Calu3 (cell line): ENCODE data around the gene FAM50B. TPM values are rescaled to one million over a fixed set of nuclear protein-coding genes. Genes with fewer than 3 reads are reported as not detected.

Experiments used
- BruUV-seq: library from RNA; stranded (reverse); fragments of 400-500 nt; replicated peaks from 2 replicates; lab custom pipeline; 2021; lab: Mats Ljungman, UMichigan
- CTCF ChIA-PET: fragments of 300-600 bp; sonication (Branson Sonifier 250); formaldehyde crosslinking; loops from one replicate; lab custom pipeline; 2022; ENCODE audit warnings: antibody characterized with exemption; lab: Charles Lee
- DNase-seq: peaks from one replicate; pipeline ENCODE4 v3.0.0; 2022
- H3K27ac Mint-ChIP-seq: one replicate; pipeline ENCODE4 v1.8.0; 2022; ENCODE audit warnings: mixed read lengths; ENCODE audit not compliant: unreplicated experiment
- H3K27me3 Mint-ChIP-seq: one replicate; pipeline ENCODE4 v1.8.0; 2022; ENCODE audit warnings: mixed read lengths; ENCODE audit not compliant: unreplicated experiment
- H3K36me3 Mint-ChIP-seq: one replicate; pipeline ENCODE4 v1.8.0; 2022; ENCODE audit warnings: mild to moderate bottlenecking, moderate library complexity, mixed read lengths; ENCODE audit not compliant: insufficient read depth, unreplicated experiment
- H3K4me1 Mint-ChIP-seq: one replicate; pipeline ENCODE4 v1.8.0; 2022; ENCODE audit warnings: mild to moderate bottlenecking, low read depth, mixed read lengths; ENCODE audit not compliant: unreplicated experiment
- H3K4me3 Mint-ChIP-seq: one replicate; pipeline ENCODE4 v1.8.0; 2022; ENCODE audit warnings: mild to moderate bottlenecking, low read depth, moderate library complexity, mixed read lengths; ENCODE audit not compliant: unreplicated experiment
- H3K9me3 Mint-ChIP-seq: one replicate; pipeline ENCODE4 v1.8.0; 2022; ENCODE audit warnings: low read depth, mixed read lengths; ENCODE audit not compliant: unreplicated experiment
- intact Hi-C: fragments of 100-400 bp; cut with micrococcal nuclease; formaldehyde crosslinking; loops from one replicate; pipeline ENCODE4 v1.10.0; 2022; ENCODE audit not compliant: unreplicated experiment
- total RNA-seq: library from RNA; stranded (reverse); gene quantifications from 2 replicates; pipeline ENCODE4 v1.2.3, GENCODE V29; 2022
- TF ChIP-seq, protein P1 (sequence below): fragments of 200-600 bp; IDR thresholded peaks from one replicate; pipeline ENCODE4 v1.8.0; 2022; ENCODE audit warnings: antibody characterized with exemption; ENCODE audit not compliant: unreplicated experiment

The FAM50B gene
- total RNA-seq, 1 experiment from 2014 or later = 5.8 TPM

DNA sequence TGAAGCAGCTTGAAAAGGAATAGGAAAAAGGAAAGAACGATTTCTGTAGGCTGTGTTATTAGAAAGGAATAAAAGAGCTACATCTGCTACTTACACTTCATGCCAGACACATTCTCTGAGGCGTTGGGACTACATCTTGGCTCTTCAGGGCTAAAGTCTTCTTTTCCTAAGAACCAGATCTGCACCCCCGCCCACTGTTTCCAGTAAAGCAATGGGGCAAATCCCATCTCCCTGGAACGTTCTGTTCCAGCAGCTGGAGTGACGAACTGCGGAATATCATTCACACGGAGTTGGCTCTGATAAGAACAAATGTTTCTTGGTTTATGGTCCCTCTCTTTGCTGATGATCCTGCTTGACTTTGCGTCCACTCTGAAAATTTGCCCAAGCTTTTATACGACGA is 26.9 kb downstream of the FAM50B start:
- intact Hi-C loops = no loop called here
- H3K27ac Mint-ChIP-seq = no peak overlapping the region
- CTCF ChIA-PET = interaction anchor here (1.0 kb wide), 1 partner anchor 41 kb away, joined by 3 read pairs; no protein-coding TSS in a partner anchor
- H3K4me3 Mint-ChIP-seq = no peak overlapping the region
- H3K27me3 Mint-ChIP-seq = no peaks in the 10 kb centered on the region
- TF ChIP-seq, protein P1, sequence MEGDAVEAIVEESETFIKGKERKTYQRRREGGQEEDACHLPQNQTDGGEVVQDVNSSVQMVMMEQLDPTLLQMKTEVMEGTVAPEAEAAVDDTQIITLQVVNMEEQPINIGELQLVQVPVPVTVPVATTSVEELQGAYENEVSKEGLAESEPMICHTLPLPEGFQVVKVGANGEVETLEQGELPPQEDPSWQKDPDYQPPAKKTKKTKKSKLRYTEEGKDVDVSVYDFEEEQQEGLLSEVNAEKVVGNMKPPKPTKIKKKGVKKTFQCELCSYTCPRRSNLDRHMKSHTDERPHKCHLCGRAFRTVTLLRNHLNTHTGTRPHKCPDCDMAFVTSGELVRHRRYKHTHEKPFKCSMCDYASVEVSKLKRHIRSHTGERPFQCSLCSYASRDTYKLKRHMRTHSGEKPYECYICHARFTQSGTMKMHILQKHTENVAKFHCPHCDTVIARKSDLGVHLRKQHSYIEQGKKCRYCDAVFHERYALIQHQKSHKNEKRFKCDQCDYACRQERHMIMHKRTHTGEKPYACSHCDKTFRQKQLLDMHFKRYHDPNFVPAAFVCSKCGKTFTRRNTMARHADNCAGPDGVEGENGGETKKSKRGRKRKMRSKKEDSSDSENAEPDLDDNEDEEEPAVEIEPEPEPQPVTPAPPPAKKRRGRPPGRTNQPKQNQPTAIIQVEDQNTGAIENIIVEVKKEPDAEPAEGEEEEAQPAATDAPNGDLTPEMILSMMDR = no peak
- H3K4me1 Mint-ChIP-seq = peaks cover 11% of the 10 kb centered on the region
- H3K9me3 Mint-ChIP-seq = no peaks in the 10 kb centered on the region
- H3K36me3 Mint-ChIP-seq = no peaks in the 10 kb centered on the region
- no TSS peak for BruUV-seq
- no peak for DNase-seq

DNA sequence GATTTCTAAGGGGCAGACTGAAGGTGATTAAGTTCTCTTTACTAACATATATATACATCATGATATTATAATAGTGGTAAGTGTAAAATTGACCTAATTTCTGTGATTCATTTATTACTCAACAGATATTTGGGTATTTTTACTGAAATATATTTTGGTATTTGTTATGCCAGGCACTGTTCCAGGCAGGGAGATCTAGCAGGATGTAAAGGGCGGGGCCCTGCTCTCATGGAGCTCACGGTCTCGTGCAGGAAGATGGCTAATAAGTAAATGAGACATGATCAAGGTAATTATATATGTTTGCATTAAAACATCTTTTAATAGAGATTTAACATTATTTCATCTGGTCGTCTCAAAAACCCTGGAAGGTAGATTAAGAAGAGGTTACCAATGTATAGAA is 27.7 kb downstream of the FAM50B start:
- DNase-seq = no peak
- intact Hi-C loops = no loop called here
- peaks cover 7% of the 10 kb centered on the region for H3K4me1 Mint-ChIP-seq
- no peaks in the 10 kb centered on the region for H3K9me3 Mint-ChIP-seq
- no peaks in the 10 kb centered on the region for H3K36me3 Mint-ChIP-seq
- no TSS peak for BruUV-seq
- H3K4me3 Mint-ChIP-seq = no peak overlapping the region
- no peak overlapping the region for H3K27ac Mint-ChIP-seq
- H3K27me3 Mint-ChIP-seq = no peaks in the 10 kb centered on the region
- TF ChIP-seq, protein P1 = no peak
- CTCF ChIA-PET = interaction anchor here (0.7 to 1.0 kb wide), 2 partner anchors 9 to 41 kb away, joined by 3 read pairs; no protein-coding TSS in a partner anchor

DNA sequence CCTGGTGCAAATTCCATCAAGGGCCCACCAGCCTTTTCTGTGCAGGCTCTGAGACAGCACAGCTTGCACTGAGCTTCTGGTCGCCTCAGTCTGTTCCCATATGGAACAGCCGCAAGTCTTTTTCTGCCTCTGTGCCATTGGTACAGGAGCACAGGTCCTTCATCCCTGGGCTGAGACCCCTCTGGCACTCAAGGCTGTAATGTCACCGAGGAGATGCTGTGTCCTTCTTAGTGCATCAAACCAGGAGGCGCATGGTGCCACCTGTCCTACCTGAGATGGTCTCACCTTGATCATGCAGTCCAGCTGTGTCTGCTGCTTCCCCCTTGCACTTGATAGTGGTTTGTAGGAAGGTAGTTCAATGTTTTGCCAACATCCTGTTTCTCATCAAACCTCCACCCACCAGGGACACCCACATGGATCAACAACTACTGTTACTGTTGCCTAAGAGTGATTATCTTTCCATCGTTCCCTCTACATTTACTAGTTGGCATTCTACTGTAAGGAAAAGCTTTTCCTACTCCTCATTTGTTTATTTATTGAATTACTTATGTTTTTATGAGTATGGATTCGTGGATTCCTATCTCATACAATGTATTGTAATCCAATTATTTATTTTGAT is 29.0 kb downstream of the FAM50B start:
- Mint-ChIP-seq H3K4me1 (no peaks in the 10 kb centered on the region), H3K9me3 (no peaks in the 10 kb centered on the region), H3K27me3 (no peaks in the 10 kb centered on the region), H3K36me3 (no peaks in the 10 kb centered on the region), H3K4me3 (no peak overlapping the region), H3K27ac (no peak overlapping the region)
- no peak for DNase-seq
- TF ChIP-seq, protein P1 = no peak
- no TSS peak for BruUV-seq
- intact Hi-C loops = no loop called here
- CTCF ChIA-PET = no interaction called here

DNA sequence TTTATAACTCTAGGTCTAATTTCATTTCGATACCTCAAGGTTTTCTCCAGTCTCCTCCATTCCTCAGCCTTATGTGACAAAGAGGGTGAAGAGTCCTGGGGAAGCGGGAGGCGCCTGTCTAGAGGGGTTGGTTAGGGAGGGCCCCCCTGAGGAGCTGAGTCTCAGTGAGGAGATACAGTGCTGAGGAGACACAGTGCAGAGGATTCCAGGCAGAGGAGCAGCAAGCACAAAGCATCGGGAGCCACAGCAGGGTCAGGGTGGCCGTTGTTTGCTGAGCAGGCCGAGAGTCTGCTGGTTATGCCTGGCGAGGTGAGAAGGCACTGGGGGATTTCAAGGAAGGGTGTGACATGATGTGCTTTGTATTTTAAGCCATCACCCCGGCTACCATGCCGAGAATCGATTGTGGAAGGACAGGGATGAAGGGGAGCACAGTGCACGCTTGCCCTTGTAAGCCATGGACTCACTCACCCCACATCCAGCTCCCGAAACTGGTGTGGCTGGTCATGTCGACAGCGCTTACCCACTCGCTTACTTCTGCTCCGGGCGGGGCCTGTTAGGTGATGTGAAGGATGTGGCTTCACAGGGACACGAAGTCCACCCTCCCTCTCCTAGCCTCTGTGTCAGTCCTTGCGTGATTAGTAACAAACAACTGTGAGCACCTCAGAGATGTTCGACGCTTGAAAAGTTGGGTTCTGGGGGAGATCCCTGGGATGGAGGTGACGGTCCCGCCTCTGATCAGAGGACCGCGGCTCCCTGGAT is 30.2 kb downstream of the FAM50B start:
- Mint-ChIP-seq H3K4me1 (peaks cover 9% of the 10 kb centered on the region), H3K27ac (no peak overlapping the region), H3K36me3 (no peaks in the 10 kb centered on the region), H3K4me3 (no peak overlapping the region), H3K27me3 (no peaks in the 10 kb centered on the region), H3K9me3 (no peaks in the 10 kb centered on the region)
- BruUV-seq = no TSS peak
- no peak for DNase-seq
- intact Hi-C loops = no loop called here
- TF ChIP-seq, protein P1 = no peak
- CTCF ChIA-PET = no interaction called here
